ENCODE results near the gene MACROD2.
A peak's percentile ranks its signal among the peaks of the same experiment; 100 is the strongest.

The MACROD2 gene

DNA sequence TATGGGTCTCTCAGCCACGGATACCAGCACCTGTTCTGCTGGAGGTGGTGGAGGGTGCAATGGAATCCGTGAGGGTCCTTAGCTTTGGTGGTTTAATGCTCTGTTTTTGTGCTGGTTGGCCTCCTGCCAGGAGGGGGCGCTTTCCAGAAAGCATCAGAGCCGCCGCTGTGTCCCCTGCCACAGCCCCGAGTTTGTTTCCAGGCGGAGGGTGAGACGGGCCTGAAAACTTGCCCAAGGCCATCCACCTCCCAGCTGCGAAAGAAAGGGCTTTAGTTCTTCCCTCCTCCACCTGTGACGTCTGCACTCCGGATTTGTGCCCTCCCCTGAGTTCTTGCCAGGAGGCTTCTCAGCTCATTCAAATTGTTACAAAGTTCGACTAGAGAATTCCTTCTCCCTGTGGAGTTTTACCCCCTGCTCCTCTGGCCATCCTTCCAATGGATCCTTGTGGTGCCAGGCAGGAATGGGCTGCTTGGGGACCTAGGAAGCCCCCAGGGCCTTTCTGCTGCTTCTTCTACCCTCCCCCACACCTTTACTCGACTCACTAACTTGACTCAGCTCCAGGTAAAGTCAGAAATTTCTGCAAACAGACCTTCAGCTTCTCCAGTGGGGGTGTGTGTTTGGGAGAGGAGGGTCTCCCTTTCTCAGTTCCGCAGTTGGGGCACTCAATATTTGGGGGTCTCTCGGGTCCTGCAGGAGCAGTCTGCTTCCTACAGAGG is 1704.3 kb downstream of the MACROD2 start:
- FAIRE-seq (no peak), DNase-seq (ENCODE audit: low spot score) (no peak)

DNA sequence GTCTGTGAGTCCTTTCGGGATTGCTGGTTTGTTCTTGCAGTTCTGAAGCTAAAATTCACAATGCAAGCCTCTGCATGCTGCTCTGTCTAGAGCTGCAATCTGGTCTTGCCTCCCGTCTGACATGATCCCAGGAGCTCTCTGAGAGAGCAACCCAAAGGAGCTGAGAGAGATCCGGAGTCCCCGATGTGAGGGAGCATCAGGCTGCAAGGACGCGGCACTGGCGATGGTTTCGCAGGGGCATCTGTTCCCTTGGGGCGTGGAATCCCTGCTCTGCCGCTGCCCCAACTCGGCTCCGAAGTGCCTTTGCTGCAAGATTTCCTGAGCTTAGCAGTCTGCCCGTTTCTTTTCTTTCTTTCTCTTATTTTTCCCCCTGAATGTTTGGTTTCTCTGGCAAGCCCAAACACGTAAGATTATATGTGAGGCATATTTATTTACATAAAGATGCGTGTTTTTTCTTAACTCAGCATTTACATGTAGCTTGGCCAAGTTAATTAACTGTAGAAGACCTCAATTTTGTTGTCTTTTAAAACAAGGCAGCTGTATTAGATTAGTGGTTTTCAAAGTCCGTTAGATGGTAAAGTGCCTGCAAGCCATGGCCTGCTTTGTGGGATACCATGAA is 1704.9 kb downstream of the MACROD2 start:
- FAIRE-seq (no peak), DNase-seq (ENCODE audit: low spot score) (no peak)

DNA sequence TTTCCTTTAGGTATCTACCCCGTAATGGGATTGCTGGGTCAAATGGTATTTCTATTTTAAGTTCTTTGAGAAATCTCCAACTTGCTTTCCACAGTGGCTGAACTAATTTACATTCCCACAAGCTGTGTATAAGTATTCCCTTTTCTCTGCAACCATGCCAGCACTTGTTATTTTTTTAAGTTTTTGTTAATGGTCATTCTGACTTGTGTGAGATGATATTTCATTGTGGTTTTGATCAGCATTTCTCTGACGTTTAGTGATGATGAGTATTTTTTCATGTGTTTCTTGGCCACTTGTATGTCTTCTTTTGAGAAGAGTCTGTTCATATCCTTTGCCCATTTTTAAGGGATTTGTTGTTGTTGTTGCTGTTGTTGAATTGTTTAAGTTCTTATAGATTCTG is 1706.8 kb downstream of the MACROD2 start:
- FAIRE-seq = no peak

DNA sequence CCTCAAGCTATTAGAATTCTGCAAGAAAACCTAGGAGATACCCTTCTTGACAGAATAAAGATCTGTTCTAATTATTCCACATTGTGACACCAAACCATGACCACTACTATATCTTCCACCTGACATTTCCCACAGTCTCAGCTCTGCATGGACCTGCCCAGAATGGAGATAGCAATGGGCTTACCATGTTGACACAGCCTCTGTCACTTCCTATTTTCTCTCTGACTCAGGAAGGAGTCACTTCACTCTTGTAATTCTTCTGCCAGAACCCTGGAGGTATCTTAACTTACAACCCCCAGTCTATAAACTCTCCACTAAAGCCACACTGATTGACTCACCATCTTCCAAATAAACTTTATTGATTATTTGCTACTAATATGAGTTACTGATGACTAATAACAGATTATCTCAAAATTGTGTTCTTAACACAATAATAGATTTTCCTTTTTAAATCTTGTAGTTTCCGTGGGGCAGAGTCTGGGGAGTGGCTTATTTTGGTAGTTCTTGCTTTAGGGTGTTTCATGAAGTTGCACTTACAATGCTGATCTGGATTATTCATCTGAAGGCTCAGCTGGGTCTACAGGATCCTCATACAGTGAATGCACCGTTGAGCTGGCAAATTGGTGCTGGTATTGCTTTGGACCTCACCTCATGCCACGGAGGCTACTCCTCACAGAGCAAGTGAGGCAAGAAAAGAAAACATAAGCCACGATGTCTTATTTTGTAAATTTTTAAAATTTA is 1708.0 kb downstream of the MACROD2 start:
- DNase-seq (ENCODE audit: low spot score) (peak; percentile 69), FAIRE-seq (peak; percentile 75)

More for the DNA sequence above, 1706.8 kb downstream of the MACROD2 start:
- DNase-seq (ENCODE audit: low spot score) = no peak

GRCh38 chr20:15705975-15706374 is 1710.7 kb downstream of the MACROD2 start:
- DNase-seq (ENCODE audit: low spot score) = no peak

GRCh38 chr20:15706719-15707118 is 1711.4 kb downstream of the MACROD2 start:
- DNase-seq (ENCODE audit: low spot score) (no peak), FAIRE-seq (no peak)

More at GRCh38 chr20:15705975-15706374, 1710.7 kb downstream of the MACROD2 start:
- FAIRE-seq = no peak

GRCh38 chr20:15708984-15709598 is 1713.8 kb downstream of the MACROD2 start:
- FAIRE-seq = no peak
- DNase-seq (ENCODE audit: low spot score) = no peak

DNA sequence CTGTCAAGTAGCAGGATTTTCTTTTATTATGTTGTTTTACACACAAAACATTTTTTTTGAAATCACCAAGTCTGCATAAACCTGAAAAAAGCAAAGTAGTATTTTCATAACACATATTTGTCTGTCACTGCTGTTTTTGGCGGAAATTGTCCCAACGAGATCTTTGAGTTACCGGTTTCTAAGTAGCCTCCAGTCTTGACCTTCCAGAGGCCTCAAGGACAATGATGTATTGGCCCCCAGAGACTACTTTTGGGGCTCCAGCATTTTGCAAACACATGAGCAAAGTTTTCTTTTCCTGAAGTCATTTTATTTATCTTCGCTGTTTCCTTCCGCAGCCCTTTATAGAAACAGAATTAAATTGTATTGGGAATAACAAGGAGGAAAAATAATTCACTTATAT is 1715.3 kb downstream of the MACROD2 start:
- no peak for FAIRE-seq
- DNase-seq (ENCODE audit: low spot score) = no peak

DNA sequence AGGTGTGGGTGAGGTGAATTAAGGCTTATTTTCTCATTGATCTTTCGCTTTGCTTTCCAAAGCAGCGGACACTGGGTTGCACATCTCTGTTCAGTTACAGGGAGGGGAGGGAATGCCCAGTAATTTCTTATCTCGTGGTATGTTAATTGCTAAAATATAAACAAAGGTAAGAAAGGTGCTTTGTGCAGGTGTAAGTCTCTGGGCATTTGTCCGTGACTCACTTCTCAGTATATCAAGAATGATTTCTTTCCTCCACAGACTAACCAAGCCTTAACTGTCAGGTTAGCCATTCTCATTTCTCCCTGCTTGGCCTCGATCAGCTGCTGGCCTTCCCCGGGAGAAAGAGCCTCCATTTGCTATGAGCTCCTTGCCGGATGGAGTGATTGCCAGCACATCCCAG is 1715.9 kb downstream of the MACROD2 start:
- no peak for DNase-seq (ENCODE audit: low spot score)

GRCh38 chr20:15716256-15716655 is 1720.9 kb downstream of the MACROD2 start:
- FAIRE-seq (no peak), DNase-seq (ENCODE audit: low spot score) (no peak)

More for the DNA sequence above, 1715.9 kb downstream of the MACROD2 start:
- FAIRE-seq = no peak

- no peak for FAIRE-seq
- no peak for DNase-seq (ENCODE audit: low spot score)
Measured at GRCh38 chr20:15726416-15726815, 1731.1 kb downstream of the MACROD2 start.

- FAIRE-seq (no peak), DNase-seq (ENCODE audit: low spot score) (no peak)
Measured at GRCh38 chr20:15734052-15734451, 1738.7 kb downstream of the MACROD2 start.

DNA sequence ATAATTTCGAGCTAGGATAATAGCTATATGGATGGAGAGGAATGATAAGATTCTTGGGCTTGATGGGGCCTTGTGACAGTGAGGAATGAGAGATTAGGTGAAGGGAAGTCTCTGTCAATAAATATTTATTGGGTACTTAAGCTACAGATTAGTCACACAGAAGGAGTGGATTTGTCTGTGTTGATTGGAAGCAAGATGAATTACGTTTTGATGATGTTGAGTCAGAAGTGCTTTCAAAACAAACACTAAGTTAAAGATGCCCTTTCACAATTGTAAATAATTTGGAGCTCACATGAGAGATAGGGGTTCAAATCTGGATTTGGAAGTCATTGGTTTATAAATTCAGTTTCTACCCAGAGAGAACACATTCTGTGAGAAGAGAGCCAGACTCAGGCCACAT is 1743.7 kb downstream of the MACROD2 start:
- FAIRE-seq (no peak), DNase-seq (ENCODE audit: low spot score) (no peak)

- FAIRE-seq = no peak
Measured at GRCh38 chr20:15740046-15740775, 1744.9 kb downstream of the MACROD2 start.

GRCh38 chr20:15742087-15742486 is 1746.8 kb downstream of the MACROD2 start:
- FAIRE-seq (no peak), DNase-seq (ENCODE audit: low spot score) (no peak)

More at GRCh38 chr20:15740046-15740775, 1744.9 kb downstream of the MACROD2 start:
- DNase-seq (ENCODE audit: low spot score) = no peak

GRCh38 chr20:15742627-15743026 is 1747.3 kb downstream of the MACROD2 start:
- FAIRE-seq (no peak), DNase-seq (ENCODE audit: low spot score) (no peak)

DNA sequence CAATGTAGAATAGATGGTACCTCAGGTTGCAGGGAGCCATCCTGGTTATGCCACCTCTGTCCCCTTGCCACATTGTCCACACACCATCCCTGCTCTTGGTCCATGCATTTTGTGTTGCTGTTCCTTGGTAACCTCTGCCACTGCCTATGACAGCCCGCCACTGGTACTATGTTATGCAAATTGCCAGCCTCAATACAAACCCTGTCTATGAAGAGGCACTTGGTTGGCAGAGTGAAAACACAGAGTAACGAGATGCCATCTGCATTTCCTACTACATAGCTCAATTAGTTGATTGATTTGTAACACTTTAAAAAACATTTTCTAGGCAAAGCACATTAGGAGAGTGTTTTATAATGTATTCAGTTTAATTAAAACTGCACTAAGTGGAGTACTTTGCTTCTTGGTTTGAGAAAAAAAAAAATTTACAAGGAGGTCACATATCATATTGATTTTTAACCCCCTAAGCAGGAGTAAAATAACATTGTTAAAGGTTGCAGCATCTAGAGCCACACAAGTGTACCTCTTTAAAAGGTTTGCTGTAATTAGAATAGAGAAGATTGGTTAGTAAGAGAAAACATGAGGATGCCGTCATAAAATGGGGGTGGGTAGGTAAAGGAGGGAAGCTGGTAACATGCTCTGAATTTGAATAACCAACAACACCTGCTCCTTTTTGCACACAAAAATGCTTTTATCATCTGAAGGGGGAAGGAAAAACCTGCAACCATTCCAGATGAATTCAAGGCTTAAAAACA is 1760.9 kb downstream of the MACROD2 start:
- DNase-seq (ENCODE audit: low spot score) (no peak), FAIRE-seq (no peak)

DNA sequence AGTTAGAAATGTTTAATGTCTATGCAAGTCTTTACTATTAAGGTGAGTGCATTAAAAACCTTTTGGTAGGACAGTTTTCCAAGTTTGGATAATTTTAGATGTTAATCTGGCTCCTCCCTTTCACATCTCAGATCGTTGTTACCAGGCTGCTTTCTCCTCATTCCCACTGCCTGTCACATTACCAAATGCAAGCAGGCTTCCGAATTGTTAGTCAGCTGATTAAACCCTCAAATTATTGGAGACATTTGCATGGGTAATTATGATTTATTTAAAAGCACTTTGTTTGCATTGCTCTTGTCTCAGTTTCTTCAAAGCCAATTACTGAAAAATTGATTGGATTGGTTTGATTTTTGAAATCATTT is 1761.4 kb downstream of the MACROD2 start:
- FAIRE-seq (no peak), DNase-seq (ENCODE audit: low spot score) (no peak)

- FAIRE-seq = no peak
- no peak for DNase-seq (ENCODE audit: low spot score)
Measured at GRCh38 chr20:15759594-15759993, 1764.3 kb downstream of the MACROD2 start.

DNA sequence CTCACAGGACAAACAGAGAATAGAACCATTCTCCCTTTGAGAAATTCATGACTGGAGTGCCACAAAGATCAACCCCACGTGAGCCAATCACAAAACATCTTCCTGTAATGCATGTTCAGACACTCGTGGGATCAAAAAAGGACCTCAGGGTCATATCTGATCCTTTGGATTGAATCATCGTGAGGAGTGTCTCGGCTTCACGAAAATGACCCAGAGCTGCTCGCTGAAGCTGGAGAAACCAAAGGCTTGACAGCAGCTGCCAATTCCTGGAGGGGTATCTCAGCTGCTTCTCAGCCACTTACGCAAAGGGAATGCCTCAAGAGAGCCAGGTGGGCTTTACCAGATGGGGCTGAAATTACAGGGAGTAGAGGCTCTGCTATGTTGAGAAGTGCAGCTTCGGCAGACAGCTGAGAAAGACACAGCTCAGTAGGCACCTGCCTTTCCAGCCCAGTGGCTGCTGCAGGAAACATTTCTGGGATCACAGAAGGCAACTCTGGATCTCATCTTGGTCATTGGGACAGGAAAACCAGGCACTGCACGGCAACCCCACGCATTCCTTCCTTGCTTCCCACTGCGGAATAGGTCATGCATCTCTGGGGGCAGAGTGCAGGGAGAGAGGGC is 1764.8 kb downstream of the MACROD2 start:
- no peak for DNase-seq (ENCODE audit: low spot score)
- no peak for FAIRE-seq

Measured in RCC 7860 (cell line).